IPS-20b (cell line): ENCODE data around the gene DHCR7.

Experiments
- H3K27ac ChIP-seq: one replicate; pipeline ENCODE4 v1.5.1; 2013; ENCODE audit warnings: low read length
- H3K27me3 ChIP-seq: 2 replicates; pipeline ENCODE4 v1.6.1; 2013; ENCODE audit warnings: mild to moderate bottlenecking, low read length, inconsistent platforms; ENCODE audit not compliant: insufficient read depth
- H3K36me3 ChIP-seq: 2 replicates; pipeline ENCODE4 v1.6.1; 2013; ENCODE audit warnings: low read depth, mild to moderate bottlenecking, inconsistent platforms, low read length, moderate library complexity; ENCODE audit not compliant: insufficient read depth
- H3K4me1 ChIP-seq: 2 replicates; pipeline ENCODE4 v1.6.1; 2013; ENCODE audit warnings: mild to moderate bottlenecking, control low read depth, inconsistent platforms, low read length, moderate library complexity; ENCODE audit not compliant: insufficient read depth
- H3K4me3 ChIP-seq: 2 replicates; pipeline ENCODE4 v1.5.1; 2013; ENCODE audit warnings: mild to moderate bottlenecking, low read length, inconsistent platforms
- H3K9ac ChIP-seq: 2 replicates; pipeline ENCODE4 v1.6.1; 2013; ENCODE audit warnings: low read depth, mild to moderate bottlenecking, inconsistent platforms, low read length, moderate library complexity
- H3K9me3 ChIP-seq: 2 replicates; pipeline ENCODE4 v1.6.1; 2013; ENCODE audit warnings: mild to moderate bottlenecking, low read depth, low read length, inconsistent platforms; ENCODE audit not compliant: insufficient read depth

Gene DHCR7

GRCh38 chr11:71485466-71485865 lies 37.3 kb upstream of the DHCR7 start:
- Histone ChIP-seq H3K27ac (no peak overlapping the region), H3K4me1 (no peaks in the 10 kb centered on the region), H3K4me3 (no peak overlapping the region), H3K36me3 (peaks cover 34% of the 10 kb centered on the region), H3K27me3 (no peaks in the 10 kb centered on the region), H3K9ac (no peak overlapping the region), H3K9me3 (no peaks in the 10 kb centered on the region)

- Histone ChIP-seq H3K27ac (no peak overlapping the region), H3K9me3 (no peaks in the 10 kb centered on the region), H3K27me3 (no peaks in the 10 kb centered on the region), H3K4me1 (no peaks in the 10 kb centered on the region), H3K36me3 (peaks cover 34% of the 10 kb centered on the region), H3K9ac (no peak overlapping the region), H3K4me3 (no peak overlapping the region)
These were observed 36.8 kb upstream of the DHCR7 start for GRCh38 chr11:71485063-71485399.

GRCh38 chr11:71484248-71485062 lies 36.3 kb upstream of the DHCR7 start:
- no peak overlapping the region for H3K27ac ChIP-seq
- H3K36me3 ChIP-seq: peaks cover 39% of the 10 kb centered on the region
- H3K4me1 ChIP-seq: no peaks in the 10 kb centered on the region
- no peaks in the 10 kb centered on the region for H3K27me3 ChIP-seq
- no peak overlapping the region for H3K9ac ChIP-seq
- H3K9me3 ChIP-seq: no peaks in the 10 kb centered on the region
- H3K4me3 ChIP-seq: no peak overlapping the region

GRCh38 chr11:71483692-71484091 lies 35.5 kb upstream of the DHCR7 start:
- Histone ChIP-seq H3K27me3 (no peaks in the 10 kb centered on the region), H3K4me1 (no peaks in the 10 kb centered on the region), H3K9me3 (no peaks in the 10 kb centered on the region), H3K4me3 (no peak overlapping the region), H3K36me3 (peaks cover 46% of the 10 kb centered on the region), H3K9ac (no peak overlapping the region), H3K27ac (no peak overlapping the region)

- no peak overlapping the region for H3K4me3 ChIP-seq
- no peaks in the 10 kb centered on the region for H3K9me3 ChIP-seq
- H3K4me1 ChIP-seq: peaks cover 1% of the 10 kb centered on the region; the same call in 1 of the 2 replicates
- peaks cover 54% of the 10 kb centered on the region for H3K36me3 ChIP-seq
- no peak overlapping the region for H3K27ac ChIP-seq
- no peaks in the 10 kb centered on the region for H3K27me3 ChIP-seq
- no peak overlapping the region for H3K9ac ChIP-seq
These were observed 34.7 kb upstream of the DHCR7 start for GRCh38 chr11:71482746-71483364.

- Histone ChIP-seq H3K9me3 (no peaks in the 10 kb centered on the region), H3K27ac (no peak overlapping the region), H3K36me3 (peaks cover 54% of the 10 kb centered on the region), H3K27me3 (no peaks in the 10 kb centered on the region), H3K9ac (no peak overlapping the region), H3K4me1 (peaks cover 2% of the 10 kb centered on the region; the same call in 1 of the 2 replicates), H3K4me3 (no peak overlapping the region)
These were observed 34.0 kb upstream of the DHCR7 start for GRCh38 chr11:71482216-71482615.

GRCh38 chr11:71481101-71481960 lies 33.1 kb upstream of the DHCR7 start:
- Histone ChIP-seq H3K27ac (no peak overlapping the region), H3K36me3 (peaks cover 53% of the 10 kb centered on the region), H3K4me1 (peaks cover 2% of the 10 kb centered on the region; the same call in 1 of the 2 replicates), H3K9me3 (no peaks in the 10 kb centered on the region), H3K4me3 (no peak overlapping the region), H3K27me3 (no peaks in the 10 kb centered on the region), H3K9ac (no peak overlapping the region)

- Histone ChIP-seq H3K9ac (no peak overlapping the region), H3K4me1 (peaks cover 2% of the 10 kb centered on the region; the same call in 1 of the 2 replicates), H3K4me3 (no peak overlapping the region), H3K27me3 (no peaks in the 10 kb centered on the region), H3K27ac (no peak overlapping the region), H3K9me3 (no peaks in the 10 kb centered on the region), H3K36me3 (peaks cover 44% of the 10 kb centered on the region)
These were observed 30.3 kb upstream of the DHCR7 start for GRCh38 chr11:71478528-71478840.

- no peak overlapping the region for H3K27ac ChIP-seq
- no peaks in the 10 kb centered on the region for H3K27me3 ChIP-seq
- peaks cover 2% of the 10 kb centered on the region; the same call in 1 of the 2 replicates for H3K4me1 ChIP-seq
- no peak overlapping the region for H3K9ac ChIP-seq
- no peaks in the 10 kb centered on the region for H3K9me3 ChIP-seq
- H3K4me3 ChIP-seq: no peak overlapping the region
- H3K36me3 ChIP-seq: peaks cover 38% of the 10 kb centered on the region
These were observed 29.7 kb upstream of the DHCR7 start for GRCh38 chr11:71477641-71478527.

- H3K9ac ChIP-seq: no peak overlapping the region
- peaks cover 37% of the 10 kb centered on the region for H3K36me3 ChIP-seq
- no peaks in the 10 kb centered on the region for H3K27me3 ChIP-seq
- no peak overlapping the region for H3K27ac ChIP-seq
- peaks cover 2% of the 10 kb centered on the region; the same call in 1 of the 2 replicates for H3K4me1 ChIP-seq
- no peak overlapping the region for H3K4me3 ChIP-seq
- H3K9me3 ChIP-seq: no peaks in the 10 kb centered on the region
These were observed 28.9 kb upstream of the DHCR7 start for GRCh38 chr11:71476926-71477640.
